K562 (cell line): ENCODE data around the gene SUSD5. TPM values are rescaled to one million over a fixed set of nuclear protein-coding genes. Genes with fewer than 3 reads are reported as not detected.

Source experiments
- ATAC-seq: fragments of 200-7000 bp; cut with Tn5 transposase; 3 replicates; pipeline ENCODE4 v1.9.1; 2020; ENCODE audit warnings: moderate library complexity
- BruUV-seq: library from RNA; stranded (reverse); fragments of 400-500 nt; replicated peaks from 2 replicates; lab custom pipeline; 2021; lab: Mats Ljungman, UMichigan
- CTCF ChIA-PET: fragments of 300-600 bp; formaldehyde crosslinking; extraction: SDS; loops from one replicate; lab custom pipeline; 2021; ENCODE audit warnings: low intra/inter-chr PET ratio; lab: Yijun Ruan, JAX
- POLR2A ChIA-PET: fragments of 300-600, 350-650 bp; sonication (Branson Sonifier 250); formaldehyde crosslinking; extraction: SDS; loops from one replicate; lab custom pipeline; 2021; ENCODE audit warnings: antibody characterized with exemption, inconsistent platforms; lab: Yijun Ruan, JAX
- DNase-seq, 4 experiments: peaks; one replicate each; pipeline versions ENCODE4 v3.0.0 to v3.0.0-alpha.2; 2011 to 2018; ENCODE audit warnings: low spot score in 3 of 4, mixed read lengths in 3 of 4; ENCODE audit errors: extremely low read depth in 1 of 4
- FAIRE-seq: peaks from 2 replicates; lab custom pipeline; 2011; peaks lifted over from hg19 to GRCh38; lab: Jason Lieb, UNC
- H2AFZ ChIP-seq: 2 replicates; pipeline ENCODE4 v1.6.0; 2011; ENCODE audit warnings: low read depth, low read length, control low read depth, inconsistent platforms
- H3K27ac ChIP-seq: fragments of 200-600 bp; 3 replicates; pipeline ENCODE4 v1.8.0; 2011; ENCODE audit warnings: low read depth, mild to moderate bottlenecking, control low read depth, inconsistent platforms, low read length, moderate library complexity, mixed read lengths; ENCODE audit errors: extremely low read depth
- H3K27me3 ChIP-seq, 2 experiments: fragments of 300-600 bp in 1 of 2; 2 replicates in 1 of 2; 3 replicates in 1 of 2; pipeline versions ENCODE4 v1.6.0 to v1.8.0; 2011; ENCODE audit warnings: inconsistent platforms in 2 of 2, low read length in 2 of 2, mild to moderate bottlenecking in 1 of 2, mixed read lengths in 1 of 2, moderate library complexity in 1 of 2; ENCODE audit not compliant: control insufficient read depth in 2 of 2, insufficient read depth in 2 of 2
- H3K36me3 ChIP-seq: fragments of 300-600 bp; 3 replicates; pipeline ENCODE4 v1.8.0; 2011; ENCODE audit warnings: mild to moderate bottlenecking, low read length, inconsistent platforms; ENCODE audit not compliant: control insufficient read depth, insufficient read depth
- H3K4me1 ChIP-seq, 2 experiments: fragments of 200-600 bp in 1 of 2; replicated peaks in 1 of 2; 2 replicates in 1 of 2; 3 replicates in 1 of 2; pipeline versions ENCODE4 v1.5.1 to v1.8.0; 2011; ENCODE audit warnings: inconsistent platforms in 2 of 2, low read length in 2 of 2, mild to moderate bottlenecking in 1 of 2, mixed read lengths in 1 of 2, moderate library complexity in 1 of 2; ENCODE audit not compliant: control insufficient read depth in 2 of 2, insufficient read depth in 2 of 2
- H3K4me2 ChIP-seq: 2 replicates; pipeline ENCODE4 v1.6.1; 2011; ENCODE audit warnings: low read length, control low read depth, inconsistent platforms, mixed read lengths; ENCODE audit not compliant: insufficient read depth
- H3K4me3 ChIP-seq: fragments of 200-600 bp; sonication (generic), shearing (Covaris generic); 2 replicates; pipeline ENCODE4 v1.5.1; 2016; ENCODE audit warnings: control low read depth, inconsistent platforms
- H3K79me2 ChIP-seq: fragments of 200-600 bp; 3 replicates; pipeline ENCODE4 v1.8.0; 2011; ENCODE audit warnings: low read length, inconsistent platforms; ENCODE audit not compliant: control insufficient read depth, insufficient read depth
- H3K9ac ChIP-seq, 2 experiments: 2 replicates each; pipeline versions ENCODE4 v1.6.0 to v1.6.1; 2011; ENCODE audit warnings: low read depth in 2 of 2, low read length in 2 of 2, control low read depth in 1 of 2, inconsistent platforms in 1 of 2, mild to moderate bottlenecking in 1 of 2, mixed read lengths in 1 of 2; ENCODE audit not compliant: insufficient read depth in 1 of 2
- H3K9me1 ChIP-seq: one replicate; pipeline ENCODE4 v1.6.0; 2011; ENCODE audit warnings: inconsistent platforms, mild to moderate bottlenecking, low read length, moderate library complexity; ENCODE audit not compliant: control insufficient read depth, insufficient read depth
- H3K9me3 ChIP-seq: replicated peaks from 2 replicates; pipeline ENCODE4 v1.5.1; 2011; ENCODE audit warnings: low read depth, low read length, inconsistent platforms; ENCODE audit not compliant: control insufficient read depth, insufficient read depth
- H4K20me1 ChIP-seq: replicated peaks from 2 replicates; pipeline ENCODE4 v1.6.1; 2011; ENCODE audit warnings: low read length, inconsistent platforms, mixed read lengths; ENCODE audit not compliant: control insufficient read depth, insufficient read depth
- BHLHE40 ChIP-seq: IDR thresholded peaks from 2 replicates; pipeline ENCODE4 v1.6.1; 2011; ENCODE audit warnings: low read length, improper control_type of control experiment
- E2F3 ChIP-seq: fragments of 250-450 bp; sonication (Bioruptor Pico); IDR thresholded peaks from 2 replicates; pipeline ENCODE4 v1.4.0; 2020; ENCODE audit warnings: mild to moderate bottlenecking
- FOS ChIP-seq: IDR thresholded peaks from 3 replicates; pipeline ENCODE4 v1.6.1; 2011; ENCODE audit not compliant: insufficient read length; ENCODE audit errors: extremely low read depth
- FOXK1 ChIP-seq: sonication (generic); formaldehyde crosslinking; IDR thresholded peaks from 2 replicates; pipeline ENCODE4 v1.8.0; 2022; ENCODE audit warnings: missing genetic modification reagents, mild to moderate bottlenecking, borderline replicate concordance
- NR2C2 ChIP-seq, 2 experiments: fragments of 200-800 bp in 1 of 2; sonication (Bioruptor generic) in 1 of 2; sonication (generic) in 1 of 2; formaldehyde crosslinking in 1 of 2; IDR thresholded peaks; 2 replicates each; pipeline versions ENCODE4 v1.6.1 to v1.8.0; 2016 to 2022; ENCODE audit warnings: mild to moderate bottlenecking in 1 of 2, missing compliant biosample characterization in 1 of 2, missing genetic modification characterization in 1 of 2, missing genetic modification reagents in 1 of 2
- PPARD ChIP-seq: fragments of 250-450 bp; sonication (Bioruptor Pico); IDR thresholded peaks from 2 replicates; pipeline ENCODE4 v1.8.0; 2022; ENCODE audit warnings: inconsistent platforms, mild to moderate bottlenecking, moderate library complexity
- RBFOX2 ChIP-seq: fragments of 200-400 bp; formaldehyde crosslinking; IDR thresholded peaks from 2 replicates; pipeline ENCODE4 v1.6.1; 2017; ENCODE audit warnings: low read depth, mild to moderate bottlenecking, low read length, moderate library complexity
- SIN3B ChIP-seq: fragments of 450-650 bp; IDR thresholded peaks from 2 replicates; pipeline ENCODE4 v1.6.1; 2017; ENCODE audit warnings: low read depth, mild to moderate bottlenecking, moderate library complexity
- SIX5 ChIP-seq, 2 experiments: IDR thresholded peaks; 2 replicates each; pipeline ENCODE4 v1.6.1; 2011; ENCODE audit warnings: low read length in 2 of 2, borderline replicate concordance in 1 of 2, low read depth in 1 of 2, mild to moderate bottlenecking in 1 of 2, moderate library complexity in 1 of 2; ENCODE audit not compliant: insufficient read depth in 1 of 2
- ZFP1 ChIP-seq: fragments of 450-650 bp; formaldehyde crosslinking; IDR thresholded peaks from 2 replicates; pipeline ENCODE4 v1.4.0; 2020; ENCODE audit warnings: mild to moderate bottlenecking, mixed read lengths
- ZNF175 ChIP-seq: fragments of 200-800 bp; sonication (Bioruptor generic); IDR thresholded peaks from 2 replicates; pipeline ENCODE4 v1.6.1; 2016; ENCODE audit warnings: low read depth, mild to moderate bottlenecking, missing genetic modification characterization, missing compliant biosample characterization
- ZNF232 ChIP-seq: sonication (generic); formaldehyde crosslinking; IDR thresholded peaks from 2 replicates; pipeline ENCODE4 v1.8.0; 2022; ENCODE audit warnings: mild to moderate bottlenecking, missing genetic modification reagents
- WGBS: fragments of 100-300 bp; shearing (Covaris generic); methylation state at CpG from one replicate; pipeline ENCODE4 v1.1.6; 2016; ENCODE audit warnings: low coverage, mixed read lengths; ENCODE audit not compliant: insufficient coverage; ENCODE audit errors: missing lambda C conversion rate; 5-methylcytosine and 5-hydroxymethylcytosine counted together
- in situ Hi-C: fragments of 300-500 bp; cut with MboI; formaldehyde crosslinking; loops from 4 replicates; pipeline ENCODE4 v1.15.0; 2018; ENCODE audit warnings: inconsistent platforms, mixed read lengths
- intact Hi-C: fragments of 100-400 bp; cut with micrococcal nuclease; formaldehyde crosslinking; loops from 2 replicates; pipeline ENCODE4 v1.14.2; 2022
- polyA plus RNA-seq, 8 experiments: library from polyadenylated mRNA; depleted of rRNA in 4 of 8; stranded (reverse) in 5 of 8; unstranded in 3 of 8; fragments of >200 nt; fragmentation: Nextera tagmentation in 2 of 8; fragmentation: Illumina TruSeq in 1 of 8; extraction: Ambion mirVana in 2 of 8; extraction: Trizol in 1 of 8; gene quantifications; 2 replicates each; pipeline versions ENCODE4 v1.2.1 to v1.2.3, GENCODE V29; 2011 to 2014; ENCODE audit warnings: inconsistent platforms in 1 of 8, missing spikeins in 1 of 8
- total RNA-seq, 7 experiments: library from RNA; depleted of rRNA in 6 of 7; stranded (reverse); fragments of >200 nt in 6 of 7; fragmentation: Illumina TruSeq in 2 of 7; extraction: Trizol in 2 of 7; gene quantifications; 2 replicates each; pipeline versions ENCODE4 v1.2.1 to v1.2.3, GENCODE V29; 2011 to 2021; ENCODE audit warnings: low replicate concordance in 1 of 7
- TF ChIP-seq, protein P1 (sequence below): fragments of 250-450 bp; sonication (Bioruptor Pico); IDR thresholded peaks from 2 replicates; pipeline ENCODE4 v1.8.0; 2022; ENCODE audit warnings: inconsistent platforms
- TF ChIP-seq, protein P2 (sequence below): conservative IDR thresholded peaks from 2 replicates; pipeline ENCODE4 v1.6.1; 2011; ENCODE audit warnings: low read depth, mild to moderate bottlenecking, low read length; ENCODE audit not compliant: control insufficient read depth
- TF ChIP-seq, protein P3 (sequence below), 3 experiments: fragments of 200-800 bp in 1 of 3; fragments of 250-450 bp in 1 of 3; fragments of 450-650 bp in 1 of 3; sonication (Bioruptor Pico) in 1 of 3; sonication (Bioruptor generic) in 1 of 3; formaldehyde crosslinking in 1 of 3; IDR thresholded peaks; 2 replicates each; pipeline versions ENCODE4 v1.6.1 to v1.8.0; 2016 to 2022; ENCODE audit warnings: mild to moderate bottlenecking in 2 of 3, missing genetic modification characterization in 2 of 3, missing compliant biosample characterization in 1 of 3, moderate library complexity in 1 of 3

Gene SUSD5
- total and polyA plus RNA-seq, 9 of the 15 experiments (the other 6 are each of a cell fraction or from before 2014, with no cell fraction given), result not detected

GRCh38 chr3:33173672-33174071, 44.9 kb downstream of the SUSD5 start:
- no peaks in the 10 kb centered on the region for H3K9me3 ChIP-seq
- H3K4me2 ChIP-seq, result no peak overlapping the region
- FAIRE-seq (no peak), ATAC-seq (peak; percentile 44), DNase-seq (no peak)
- ChIA-PET POLR2A (no interaction called here), CTCF (no interaction called here)
- H3K27ac ChIP-seq, result no peak overlapping the region
- H3K27me3 ChIP-seq, result peaks cover 34 to 44% of the 10 kb centered on the region in 2 experiments; a peak in 4 of 5 replicates
- intact Hi-C loops (no loop called here), in situ Hi-C loops (no loop called here)
- H2AFZ ChIP-seq, result no peak overlapping the region
- no peaks in the 10 kb centered on the region for H3K79me2 ChIP-seq
- TF ChIP-seq, protein P1, sequence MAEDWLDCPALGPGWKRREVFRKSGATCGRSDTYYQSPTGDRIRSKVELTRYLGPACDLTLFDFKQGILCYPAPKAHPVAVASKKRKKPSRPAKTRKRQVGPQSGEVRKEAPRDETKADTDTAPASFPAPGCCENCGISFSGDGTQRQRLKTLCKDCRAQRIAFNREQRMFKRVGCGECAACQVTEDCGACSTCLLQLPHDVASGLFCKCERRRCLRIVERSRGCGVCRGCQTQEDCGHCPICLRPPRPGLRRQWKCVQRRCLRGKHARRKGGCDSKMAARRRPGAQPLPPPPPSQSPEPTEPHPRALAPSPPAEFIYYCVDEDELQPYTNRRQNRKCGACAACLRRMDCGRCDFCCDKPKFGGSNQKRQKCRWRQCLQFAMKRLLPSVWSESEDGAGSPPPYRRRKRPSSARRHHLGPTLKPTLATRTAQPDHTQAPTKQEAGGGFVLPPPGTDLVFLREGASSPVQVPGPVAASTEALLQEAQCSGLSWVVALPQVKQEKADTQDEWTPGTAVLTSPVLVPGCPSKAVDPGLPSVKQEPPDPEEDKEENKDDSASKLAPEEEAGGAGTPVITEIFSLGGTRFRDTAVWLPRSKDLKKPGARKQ, result no peak
- no peak for TF ChIP-seq RBFOX2
- no peak for TF ChIP-seq ZFP1 (CRISPR knock-in tag)
- no peak for TF ChIP-seq SIN3B
- no peak for TF ChIP-seq FOS
- no peak for TF ChIP-seq ZNF175
- no peak for TF ChIP-seq BHLHE40
- TF ChIP-seq NR2C2 (CRISPR knock-in tag; IDR thresholded peaks at IDR 0.05), result no peak
- TF ChIP-seq NR2C2 (tag; IDR thresholded peaks at IDR 0.05), result no peak
- TF ChIP-seq PPARD (CRISPR knock-in tag), result no peak
- TF ChIP-seq, protein P2, sequence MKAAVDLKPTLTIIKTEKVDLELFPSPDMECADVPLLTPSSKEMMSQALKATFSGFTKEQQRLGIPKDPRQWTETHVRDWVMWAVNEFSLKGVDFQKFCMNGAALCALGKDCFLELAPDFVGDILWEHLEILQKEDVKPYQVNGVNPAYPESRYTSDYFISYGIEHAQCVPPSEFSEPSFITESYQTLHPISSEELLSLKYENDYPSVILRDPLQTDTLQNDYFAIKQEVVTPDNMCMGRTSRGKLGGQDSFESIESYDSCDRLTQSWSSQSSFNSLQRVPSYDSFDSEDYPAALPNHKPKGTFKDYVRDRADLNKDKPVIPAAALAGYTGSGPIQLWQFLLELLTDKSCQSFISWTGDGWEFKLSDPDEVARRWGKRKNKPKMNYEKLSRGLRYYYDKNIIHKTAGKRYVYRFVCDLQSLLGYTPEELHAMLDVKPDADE, result no peak
- TF ChIP-seq FOXK1 (CRISPR knock-in tag), result no peak
- no peak for TF ChIP-seq ZNF232 (CRISPR knock-in tag)
- TF ChIP-seq, protein P3, sequence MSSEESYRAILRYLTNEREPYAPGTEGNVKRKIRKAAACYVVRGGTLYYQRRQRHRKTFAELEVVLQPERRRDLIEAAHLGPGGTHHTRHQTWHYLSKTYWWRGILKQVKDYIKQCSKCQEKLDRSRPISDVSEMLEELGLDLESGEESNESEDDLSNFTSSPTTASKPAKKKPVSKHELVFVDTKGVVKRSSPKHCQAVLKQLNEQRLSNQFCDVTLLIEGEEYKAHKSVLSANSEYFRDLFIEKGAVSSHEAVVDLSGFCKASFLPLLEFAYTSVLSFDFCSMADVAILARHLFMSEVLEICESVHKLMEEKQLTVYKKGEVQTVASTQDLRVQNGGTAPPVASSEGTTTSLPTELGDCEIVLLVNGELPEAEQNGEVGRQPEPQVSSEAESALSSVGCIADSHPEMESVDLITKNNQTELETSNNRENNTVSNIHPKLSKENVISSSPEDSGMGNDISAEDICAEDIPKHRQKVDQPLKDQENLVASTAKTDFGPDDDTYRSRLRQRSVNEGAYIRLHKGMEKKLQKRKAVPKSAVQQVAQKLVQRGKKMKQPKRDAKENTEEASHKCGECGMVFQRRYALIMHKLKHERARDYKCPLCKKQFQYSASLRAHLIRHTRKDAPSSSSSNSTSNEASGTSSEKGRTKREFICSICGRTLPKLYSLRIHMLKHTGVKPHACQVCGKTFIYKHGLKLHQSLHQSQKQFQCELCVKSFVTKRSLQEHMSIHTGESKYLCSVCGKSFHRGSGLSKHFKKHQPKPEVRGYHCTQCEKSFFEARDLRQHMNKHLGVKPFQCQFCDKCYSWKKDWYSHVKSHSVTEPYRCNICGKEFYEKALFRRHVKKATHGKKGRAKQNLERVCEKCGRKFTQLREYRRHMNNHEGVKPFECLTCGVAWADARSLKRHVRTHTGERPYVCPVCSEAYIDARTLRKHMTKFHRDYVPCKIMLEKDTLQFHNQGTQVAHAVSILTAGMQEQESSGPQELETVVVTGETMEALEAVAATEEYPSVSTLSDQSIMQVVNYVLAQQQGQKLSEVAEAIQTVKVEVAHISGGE (CRISPR knock-in tag; IDR thresholded peaks at IDR 0.05), result no peak
- TF ChIP-seq E2F3 (CRISPR knock-in tag), result no peak
- no peak for TF ChIP-seq SIX5 (IDR thresholded peaks at IDR 0.05; ENCODE audit: borderline replicate concordance in 1 of 2, insufficient read depth in 1 of 2, low read depth in 1 of 2, low read length in 2 of 2)
- H3K4me1 ChIP-seq, result peaks cover 0 to 3% of the 10 kb centered on the region in 2 experiments; a peak in 2 of 5 replicates
- no peak overlapping the region for H3K4me3 ChIP-seq
- H3K36me3 ChIP-seq, result no peaks in the 10 kb centered on the region
- 0% methylated on average over 4 of the region's 4 CpGs for WGBS
- peaks cover 3% of the 10 kb centered on the region for H3K9me1 ChIP-seq
- H3K9ac ChIP-seq, result peak overlapping the region in 1 of 2 experiments; percentile 66; a peak in 1 of 4 replicates
- no peaks in the 10 kb centered on the region for H4K20me1 ChIP-seq
- no TSS peak for BruUV-seq
